Esophagus muscularis mucosa (tissue), 4 donors: ENCODE measurements around the gene RASAL1.

Experiments used
- CTCF ChIP-seq, 3 experiments: fragments of 200-600 bp in 2 of 3; fragments of 450-650 bp in 1 of 3; sonication (generic) in 2 of 3; IDR thresholded peaks; one replicate each; pipeline ENCODE4 v1.5.1; 2017 to 2019; ENCODE audit warnings: antibody characterized with exemption in 3 of 3, mild to moderate bottlenecking in 2 of 3, moderate library complexity in 1 of 3
- EP300 ChIP-seq: sonication (generic); formaldehyde crosslinking; IDR thresholded peaks from one replicate; pipeline ENCODE4 v1.6.1; 2017; ENCODE audit warnings: antibody characterized with exemption
- POLR2A ChIP-seq: fragments of 450-650 bp; IDR thresholded peaks from one replicate; pipeline ENCODE4 v1.6.1; 2017; ENCODE audit warnings: antibody characterized with exemption, moderate library complexity, mild to moderate bottlenecking, low read depth
- POLR2AphosphoS5 ChIP-seq, 2 donors: sonication (generic); formaldehyde crosslinking; IDR thresholded peaks; one replicate each; pipeline ENCODE4 v1.6.1; 2017; ENCODE audit warnings: antibody characterized with exemption in 2 of 2

DNA sequence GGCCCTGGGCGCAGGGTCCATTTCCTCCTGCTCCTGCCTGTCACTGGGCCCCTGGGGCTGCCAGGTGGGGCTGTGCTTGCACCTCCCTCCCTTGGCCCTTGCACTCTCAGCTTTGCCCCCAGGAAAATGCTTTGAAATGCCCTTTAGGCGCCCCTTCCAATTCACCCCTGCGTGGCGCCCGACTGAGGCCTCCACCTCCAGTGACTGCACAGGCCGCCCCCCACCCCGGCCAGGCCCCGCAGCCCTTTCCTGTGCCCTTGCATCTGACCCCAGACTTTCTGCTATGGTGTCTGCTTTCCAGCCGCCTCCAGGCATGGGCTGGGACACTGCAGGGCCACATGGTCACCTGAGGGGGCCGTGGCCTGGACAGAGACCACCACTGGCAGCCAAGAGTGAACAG, 32.3 kb upstream of the RASAL1 start:
- no peak for TF ChIP-seq POLR2A
- TF ChIP-seq CTCF (IDR thresholded peaks at IDR 0.05) = no peak
- TF ChIP-seq POLR2AphosphoS5 (IDR thresholded peaks at IDR 0.05) = no peak
- no peak for TF ChIP-seq EP300
